H9 (cell line): ENCODE results near the gene RMC1. TPM values are rescaled to one million over a fixed set of nuclear protein-coding genes. Genes with fewer than 3 reads are reported as not detected.
"Not testable (repeated sequence)": the region's sequence is repeated elsewhere in the genome, so short reads cannot be mapped to it uniquely, and the experiment has no call there.

ENCODE experiments used
- DNase-seq: peaks from one replicate; pipeline ENCODE4 v3.0.0-alpha.2; 2017
- H2AFZ ChIP-seq: one replicate; pipeline ENCODE4 v1.6.1; 2013; ENCODE audit warnings: mild to moderate bottlenecking, low read length, control low read depth, moderate library complexity
- H2AK5ac ChIP-seq: 2 replicates; pipeline ENCODE4 v1.6.1; 2013; ENCODE audit warnings: low read length, control low read depth, mixed read lengths; ENCODE audit not compliant: insufficient read length
- H2BK120ac ChIP-seq: one replicate; pipeline ENCODE4 v1.6.1; 2013; ENCODE audit warnings: low read depth, mild to moderate bottlenecking, low read length, control low read depth, inconsistent platforms; ENCODE audit not compliant: poor library complexity, severe bottlenecking
- H2BK12ac ChIP-seq: 2 replicates; pipeline ENCODE4 v1.6.1; 2013; ENCODE audit warnings: low read length, control low read depth, mixed read lengths, low read depth; ENCODE audit not compliant: insufficient read length
- H2BK15ac ChIP-seq: 2 replicates; pipeline ENCODE4 v1.6.1; 2013; ENCODE audit warnings: low read depth, low read length, control low read depth
- H2BK20ac ChIP-seq: one replicate; pipeline ENCODE4 v1.6.1; 2013; ENCODE audit warnings: low read depth, mild to moderate bottlenecking, low read length, control low read depth, inconsistent platforms; ENCODE audit not compliant: poor library complexity, severe bottlenecking
- H2BK5ac ChIP-seq: 2 replicates; pipeline ENCODE4 v1.6.1; 2013; ENCODE audit warnings: low read length, control low read depth, mixed read lengths; ENCODE audit not compliant: insufficient read length
- H3K14ac ChIP-seq: 2 replicates; pipeline ENCODE4 v1.6.1; 2013; ENCODE audit warnings: low read length, control low read depth; ENCODE audit not compliant: insufficient read depth
- H3K18ac ChIP-seq: 2 replicates; pipeline ENCODE4 v1.6.1; 2013; ENCODE audit warnings: low read depth, mild to moderate bottlenecking, mixed read lengths, low read length, control low read depth; ENCODE audit not compliant: insufficient read length
- H3K23ac ChIP-seq: 2 replicates; pipeline ENCODE4 v1.6.1; 2013; ENCODE audit warnings: low read length, control low read depth, mixed read lengths, low read depth; ENCODE audit not compliant: insufficient read length
- H3K23me2 ChIP-seq: 2 replicates; pipeline ENCODE4 v1.6.1; 2013; ENCODE audit warnings: low read depth, mild to moderate bottlenecking, mixed read lengths, low read length, control low read depth; ENCODE audit not compliant: insufficient read length, poor library complexity, severe bottlenecking
- H3K27ac ChIP-seq: 2 replicates; pipeline ENCODE4 v1.5.1; 2013; ENCODE audit warnings: low read length, control low read depth, mixed read lengths, low read depth; ENCODE audit not compliant: insufficient read length
- H3K27me3 ChIP-seq: 2 replicates; pipeline ENCODE4 v1.6.1; 2013; ENCODE audit warnings: low read length, control low read depth, inconsistent platforms; ENCODE audit not compliant: insufficient read depth
- H3K4ac ChIP-seq: 2 replicates; pipeline ENCODE4 v1.6.1; 2013; ENCODE audit warnings: low read depth, mild to moderate bottlenecking, control low read depth, inconsistent platforms, low read length, moderate library complexity
- H3K4me1 ChIP-seq: 2 replicates; pipeline ENCODE4 v1.6.1; 2013; ENCODE audit warnings: low read length, control low read depth, inconsistent platforms; ENCODE audit not compliant: insufficient read depth
- H3K4me2 ChIP-seq: 2 replicates; pipeline ENCODE4 v1.6.1; 2013; ENCODE audit warnings: low read length, control low read depth, mixed read lengths; ENCODE audit not compliant: insufficient read length, insufficient read depth
- H3K56ac ChIP-seq: 2 replicates; pipeline ENCODE4 v1.6.1; 2013; ENCODE audit warnings: low read depth, mild to moderate bottlenecking, mixed read lengths, low read length, control low read depth; ENCODE audit not compliant: insufficient read length
- H3K79me1 ChIP-seq: 2 replicates; pipeline ENCODE4 v1.6.1; 2013; ENCODE audit warnings: low read depth, mild to moderate bottlenecking, moderate library complexity, low read length, control low read depth, inconsistent platforms; ENCODE audit not compliant: insufficient read depth, poor library complexity, severe bottlenecking
- H3K79me2 ChIP-seq: 2 replicates; pipeline ENCODE4 v1.6.1; 2013; ENCODE audit warnings: low read length, control low read depth, inconsistent platforms; ENCODE audit not compliant: insufficient read depth
- H3K9ac ChIP-seq: 2 replicates; pipeline ENCODE4 v1.6.1; 2013; ENCODE audit warnings: low read length, control low read depth, mixed read lengths; ENCODE audit not compliant: insufficient read length; ENCODE audit errors: extremely low read depth
- H3K9me3 ChIP-seq: one replicate; pipeline ENCODE4 v1.6.1; 2013; ENCODE audit warnings: low read depth, low read length, inconsistent platforms; ENCODE audit not compliant: control insufficient read depth
- H3T11ph ChIP-seq: one replicate; pipeline ENCODE4 v1.6.1; 2013; ENCODE audit warnings: mild to moderate bottlenecking, low read length, control low read depth, inconsistent platforms
- H4K20me1 ChIP-seq: one replicate; pipeline ENCODE4 v1.6.1; 2013; ENCODE audit not compliant: control insufficient read depth, insufficient read length, insufficient read depth
- H4K5ac ChIP-seq: 2 replicates; pipeline ENCODE4 v1.6.1; 2013; ENCODE audit warnings: low read depth, mild to moderate bottlenecking, mixed read lengths, low read length, control low read depth; ENCODE audit not compliant: insufficient read length
- H4K8ac ChIP-seq: replicated peaks from 2 replicates; pipeline ENCODE4 v1.6.1; 2013; ENCODE audit warnings: low read length, control low read depth, mixed read lengths, low read depth; ENCODE audit not compliant: insufficient read length
- H4K91ac ChIP-seq: 2 replicates; pipeline ENCODE4 v1.6.1; 2013; ENCODE audit warnings: low read depth, mild to moderate bottlenecking, moderate library complexity, mixed read lengths, low read length, control low read depth; ENCODE audit not compliant: insufficient read length
- H3K27ac Mint-ChIP-seq, 3 experiments: 2 replicates in 2 of 3; 3 replicates in 1 of 3; pipeline ENCODE4 v1.8.0; 2020 to 2021; ENCODE audit warnings: mixed read lengths in 3 of 3, mild to moderate bottlenecking in 1 of 3, moderate library complexity in 1 of 3
- H3K27me3 Mint-ChIP-seq: 2 replicates; pipeline ENCODE4 v1.8.0; 2021; ENCODE audit warnings: low read depth, mild to moderate bottlenecking, moderate library complexity, mixed read lengths
- H3K36me3 Mint-ChIP-seq, 3 experiments: 2 replicates in 2 of 3; 3 replicates in 1 of 3; pipeline ENCODE4 v1.8.0; 2020 to 2021; ENCODE audit warnings: low read depth in 3 of 3, mixed read lengths in 3 of 3; ENCODE audit not compliant: insufficient read depth in 1 of 3
- H3K4me1 Mint-ChIP-seq, 2 experiments: 2 replicates each; pipeline ENCODE4 v1.8.0; 2020; ENCODE audit warnings: mixed read lengths in 2 of 2
- H3K4me3 Mint-ChIP-seq, 2 experiments: 2 replicates in 1 of 2; 3 replicates in 1 of 2; pipeline ENCODE4 v1.8.0; 2020 to 2021; ENCODE audit warnings: mild to moderate bottlenecking in 2 of 2, mixed read lengths in 2 of 2, moderate library complexity in 1 of 2
- H3K9me3 Mint-ChIP-seq, 2 experiments: 2 replicates in 1 of 2; 3 replicates in 1 of 2; pipeline ENCODE4 v1.8.0; 2020; ENCODE audit warnings: mild to moderate bottlenecking in 2 of 2, mixed read lengths in 2 of 2, moderate library complexity in 1 of 2
- CTCF ChIP-seq: fragments of 200-600 bp; sonication (generic); conservative IDR thresholded peaks from 3 replicates; pipeline ENCODE4 v1.8.0; 2021; ENCODE audit warnings: antibody characterized with exemption, mild to moderate bottlenecking
- WGBS: extraction: QIAGEN DNeasy Blood & Tissue Kit; methylation state at CpG from one replicate; pipeline ENCODE4 v1.1.7; 2013; ENCODE audit warnings: missing lambda C conversion rate, low lambda C conversion rate, mixed read lengths; ENCODE audit not compliant: insufficient read length; ENCODE audit errors: extremely low coverage; 5-methylcytosine and 5-hydroxymethylcytosine counted together
- total RNA-seq: library from RNA; stranded (reverse); gene quantifications from 2 replicates; pipeline ENCODE4 v1.2.1, GENCODE V29; 2021

Gene RMC1
- total RNA-seq, 1 experiment from 2014 or later, result 21.3 TPM

GRCh38 chr18:23506393-23506792 lies 3.1 kb downstream of the RMC1 start:
- no peak for TF ChIP-seq CTCF
- no peak overlapping the region for H2BK12ac ChIP-seq
- H2BK120ac ChIP-seq, result no peak overlapping the region
- H3K18ac ChIP-seq, result no peak overlapping the region
- H4K91ac ChIP-seq, result no peak overlapping the region
- no peak overlapping the region for H3K27ac ChIP-seq
- Mint-ChIP-seq H3K9me3 (no peaks in the 10 kb centered on the region), H3K36me3 (peaks cover 13 to 29% (median 23%) of the 10 kb centered on the region in 3 experiments; a peak in 6 of 7 replicates), H3K4me3 (no peak overlapping the region), H3K27me3 (peaks cover 19% of the 10 kb centered on the region), H3K27ac (no peak overlapping the region), H3K4me1 (peaks cover 19 to 23% of the 10 kb centered on the region in 2 experiments)
- no peak overlapping the region for H3K14ac ChIP-seq
- H3K4me1 ChIP-seq, result no peaks in the 10 kb centered on the region
- H4K8ac ChIP-seq, result no peak overlapping the region
- no peak overlapping the region for H2BK5ac ChIP-seq
- no peaks in the 10 kb centered on the region for H3K79me2 ChIP-seq
- no peak overlapping the region for H3K23ac ChIP-seq
- H3K56ac ChIP-seq, result no peak overlapping the region
- H3K9me3 ChIP-seq, result no peaks in the 10 kb centered on the region
- no peak for DNase-seq
- H3K4me2 ChIP-seq, result no peak overlapping the region
- H3K79me1 ChIP-seq, result no peaks in the 10 kb centered on the region
- no peak overlapping the region for H2BK15ac ChIP-seq
- H3K9ac ChIP-seq, result no peak overlapping the region
- H3K4ac ChIP-seq, result no peak overlapping the region
- no peak overlapping the region for H2BK20ac ChIP-seq
- no peaks in the 10 kb centered on the region for H4K20me1 ChIP-seq
- H3T11ph ChIP-seq, result no peak overlapping the region
- no peaks in the 10 kb centered on the region for H3K27me3 ChIP-seq
- WGBS, result no CpG with 5 or more reads among the region's 6 CpGs
- H2AK5ac ChIP-seq, result no peak overlapping the region
- H3K23me2 ChIP-seq, result peaks cover 3% of the 10 kb centered on the region
- H2AFZ ChIP-seq, result no peak overlapping the region
- H4K5ac ChIP-seq, result no peak overlapping the region

- not testable (repeated sequence) for H3K27ac ChIP-seq, H3K79me1 ChIP-seq, H3K4me1 Mint-ChIP-seq, H2BK20ac ChIP-seq, H3K27me3 Mint-ChIP-seq, H4K91ac ChIP-seq, H2AK5ac ChIP-seq, H4K8ac ChIP-seq, H3K23ac ChIP-seq, H2BK15ac ChIP-seq, H2BK120ac ChIP-seq, H3K4me3 Mint-ChIP-seq, H2BK5ac ChIP-seq, DNase-seq, H3K27ac Mint-ChIP-seq, H4K5ac ChIP-seq, H2BK12ac ChIP-seq, H3K9ac ChIP-seq, H3K9me3 Mint-ChIP-seq, H3K18ac ChIP-seq, H3K4me1 ChIP-seq, H3K4me2 ChIP-seq, H2AFZ ChIP-seq, H3K9me3 ChIP-seq, H3K23me2 ChIP-seq, H3K79me2 ChIP-seq, H3K4ac ChIP-seq, H3K14ac ChIP-seq, H3K27me3 ChIP-seq, H4K20me1 ChIP-seq, H3K56ac ChIP-seq, H3T11ph ChIP-seq
- peaks cover 13 to 36% (median 24%) of the 10 kb centered on the region in 3 experiments; a peak in 6 of 7 replicates for H3K36me3 Mint-ChIP-seq
- no CpG with 5 or more reads among the region's 2 CpGs for WGBS
Measured at GRCh38 chr18:23510923-23511322, 7.6 kb downstream of the RMC1 start.
